Dermis blood vessel endothelial cell (primary cell): ENCODE measurements around the gene LMOD3. TPM values are rescaled to one million over a fixed set of nuclear protein-coding genes. Genes with fewer than 3 reads are reported as not detected.

ENCODE experiments used
- DNase-seq: peaks from one replicate; pipeline ENCODE4 v3.0.0; 2010
- total RNA-seq: library from RNA; depleted of rRNA; stranded (reverse); fragments of >200 nt; gene quantifications from 2 replicates; pipeline ENCODE4 v1.2.3, GENCODE V29; 2014

Gene LMOD3
- total RNA-seq, 1 donor from 2014 or later: not detected

GRCh38 chr3:69121513-69121912 is 882 bp downstream of the LMOD3 start:
- no peak for DNase-seq

DNA sequence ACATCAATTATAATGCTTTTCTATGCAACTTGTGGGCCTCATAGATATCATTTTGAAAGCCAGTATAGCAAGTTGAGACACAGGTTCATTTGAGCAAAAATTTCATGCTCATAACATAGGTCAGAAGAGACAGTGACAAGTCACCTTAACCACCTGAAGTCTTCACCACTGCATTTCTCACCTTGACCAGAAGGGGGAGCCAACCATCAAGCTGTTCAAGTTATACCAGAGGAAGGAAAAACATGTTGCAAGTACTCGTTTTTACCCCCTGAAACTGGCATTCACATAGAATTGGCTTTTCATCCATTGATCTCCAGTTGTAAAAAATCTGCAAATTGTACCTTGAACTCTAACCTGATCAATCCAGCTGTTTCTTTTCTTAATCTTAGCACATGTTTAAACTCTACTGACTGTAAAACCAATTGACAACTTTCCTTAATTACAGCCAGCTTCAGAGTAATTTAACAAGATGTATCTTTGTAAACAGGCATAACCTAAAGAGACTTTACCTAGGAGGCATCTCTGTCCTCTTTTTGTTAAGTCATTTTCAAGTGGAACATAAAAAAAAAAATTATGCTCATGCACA is 1.4 kb downstream of the LMOD3 start:
- DNase-seq: peak; percentile 93

- no peak for DNase-seq
These were observed 2.7 kb downstream of the LMOD3 start for GRCh38 chr3:69119681-69120080.

DNA sequence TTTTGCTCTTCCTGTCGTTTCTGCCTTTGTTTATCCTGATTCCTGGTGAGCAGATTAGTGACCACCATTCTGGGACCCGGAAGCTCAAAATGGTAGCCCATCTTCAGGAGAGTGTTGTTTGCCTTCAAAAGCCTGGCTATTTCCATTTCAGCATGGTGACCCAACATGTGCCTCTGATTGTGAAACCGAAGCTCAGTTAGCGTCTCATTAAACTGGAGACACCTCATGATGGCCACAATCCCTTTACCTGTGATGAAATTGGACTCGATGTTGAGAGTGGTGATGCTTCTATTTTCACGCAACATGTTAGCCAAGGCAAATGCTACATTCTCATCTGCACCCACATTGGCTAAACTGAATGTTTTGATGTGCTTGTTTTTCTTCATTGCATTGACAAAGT is 3.3 kb downstream of the LMOD3 start:
- DNase-seq: no peak

GRCh38 chr3:69118555-69118954 is 3.8 kb downstream of the LMOD3 start:
- no peak for DNase-seq

- DNase-seq: no peak
These were observed 5.5 kb downstream of the LMOD3 start for GRCh38 chr3:69116897-69117296.

DNA sequence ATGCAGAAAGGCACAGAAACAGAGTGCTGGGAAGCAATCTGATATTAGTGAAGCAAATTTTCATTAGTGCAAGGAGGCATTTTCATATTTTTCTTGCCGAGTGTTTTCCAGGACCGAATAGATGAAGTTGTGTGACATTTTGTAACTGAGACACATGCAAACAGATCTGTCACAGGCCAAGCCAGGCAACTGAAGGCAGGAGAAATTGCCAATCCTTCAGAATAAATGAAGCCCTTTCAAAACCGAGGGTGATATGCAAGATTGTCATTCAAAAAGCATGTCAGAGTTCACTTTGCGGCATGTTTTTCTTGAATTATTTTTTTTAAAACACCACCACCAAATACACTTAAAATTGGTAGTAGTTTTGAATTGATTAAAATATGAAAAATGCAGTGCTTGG is 6.2 kb downstream of the LMOD3 start:
- no peak for DNase-seq

GRCh38 chr3:69115731-69116130 is 6.7 kb downstream of the LMOD3 start:
- DNase-seq: peak; percentile 20

DNA sequence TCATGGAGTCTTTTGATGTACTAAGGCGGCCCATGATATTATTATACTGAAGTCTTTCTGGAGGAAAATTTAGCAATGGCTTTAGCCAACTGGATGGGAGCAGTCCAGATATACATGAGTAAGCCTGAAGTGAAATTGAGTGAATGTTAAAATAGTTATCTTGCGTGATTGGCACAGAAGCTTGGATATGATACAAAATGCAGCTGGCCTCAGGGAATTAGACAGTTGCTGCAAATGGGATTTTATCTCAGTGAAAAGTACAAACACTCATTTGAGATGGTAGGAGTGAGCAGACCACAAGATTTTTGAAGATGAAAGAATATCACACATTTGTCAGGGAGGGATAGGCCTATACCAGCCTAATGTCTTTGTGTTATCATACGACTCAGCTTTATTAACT is 8.9 kb downstream of the LMOD3 start:
- DNase-seq: no peak

- no peak for DNase-seq
These were observed 11.4 kb downstream of the LMOD3 start for GRCh38 chr3:69110941-69111546.

DNA sequence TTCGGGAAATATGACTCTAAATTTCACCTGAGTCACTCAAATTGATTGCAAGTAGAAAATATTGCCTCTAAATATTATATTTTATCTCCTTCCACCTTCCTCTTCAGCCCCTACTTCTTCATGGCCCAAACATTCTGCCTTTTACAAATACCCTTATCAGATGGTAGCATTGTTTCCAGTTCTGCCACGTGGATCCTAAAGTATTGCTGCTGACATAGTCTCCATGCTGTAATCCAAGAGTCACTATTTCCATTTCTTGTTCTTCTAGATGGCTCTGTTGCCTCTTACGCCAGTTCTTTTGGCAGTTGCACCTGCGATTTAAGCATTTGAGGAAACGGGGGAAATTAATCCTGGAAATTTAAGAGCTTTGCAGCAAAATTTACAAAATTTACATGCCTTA is 13.6 kb downstream of the LMOD3 start:
- DNase-seq: peak; percentile 19

GRCh38 chr3:69107841-69108240 is 14.6 kb downstream of the LMOD3 start:
- DNase-seq: no peak

GRCh38 chr3:69105320-69105719 is 17.1 kb downstream of the LMOD3 start:
- peak; percentile 30 for DNase-seq

GRCh38 chr3:69104586-69104985 is 17.8 kb downstream of the LMOD3 start:
- DNase-seq: no peak

GRCh38 chr3:69103123-69103522 is 19.3 kb downstream of the LMOD3 start:
- no peak for DNase-seq

- no peak for DNase-seq
These were observed 20.0 kb downstream of the LMOD3 start for GRCh38 chr3:69102384-69102783.

- DNase-seq: no peak
These were observed 22.8 kb downstream of the LMOD3 start for GRCh38 chr3:69099576-69099975.

DNA sequence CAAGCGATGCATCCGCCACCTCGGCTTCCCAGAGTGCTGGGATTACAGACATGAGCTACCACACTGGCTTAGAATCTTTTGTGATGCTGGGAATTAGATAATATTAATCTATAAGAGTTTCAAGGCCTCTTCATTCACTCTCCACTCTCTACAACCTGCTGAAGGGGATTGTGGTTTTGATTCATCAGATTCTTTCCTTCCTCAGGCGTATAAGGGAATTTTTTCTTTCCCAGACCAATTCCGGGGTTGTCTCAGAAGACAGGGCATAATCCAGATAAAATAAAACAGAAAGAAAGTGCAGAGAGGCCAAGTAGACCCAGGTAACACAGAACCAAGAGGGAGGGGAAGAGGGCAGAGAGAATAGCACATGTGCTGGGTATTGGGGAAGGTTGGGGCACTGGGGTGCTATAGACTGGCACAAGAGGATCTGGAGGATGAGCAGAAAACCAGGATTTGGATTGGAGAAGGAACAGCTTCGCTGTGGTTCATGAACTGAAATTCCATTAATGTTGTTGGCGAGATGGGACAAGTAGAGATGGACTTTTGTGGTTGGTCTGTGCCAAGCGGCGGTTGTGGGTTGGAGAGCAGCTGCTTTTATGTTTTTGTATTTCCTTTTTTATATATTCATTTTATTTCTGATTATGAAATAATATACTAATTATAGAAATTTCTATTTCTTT is 24.8 kb downstream of the LMOD3 start:
- DNase-seq: no peak

GRCh38 chr3:69096299-69096698 is 26.1 kb downstream of the LMOD3 start:
- no peak for DNase-seq

DNA sequence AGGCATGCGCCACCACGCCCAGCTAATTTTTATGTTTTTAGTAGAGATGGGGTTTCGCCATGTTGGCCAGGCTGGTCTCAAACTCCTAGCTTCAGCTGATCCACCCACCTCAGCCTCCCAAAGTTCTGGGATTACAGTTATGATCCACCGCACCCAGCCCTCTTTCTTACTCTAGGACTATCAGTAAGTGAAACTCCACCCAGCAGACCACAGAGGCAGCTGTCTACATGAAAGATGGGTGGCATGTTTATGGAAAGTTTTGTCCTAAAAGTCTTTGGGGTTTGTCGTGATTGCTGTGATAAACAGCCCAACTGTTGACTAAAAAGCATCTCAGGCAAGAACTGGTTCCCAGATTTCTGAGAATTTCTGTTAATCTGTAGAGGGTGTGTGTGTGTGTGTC is 26.8 kb downstream of the LMOD3 start:
- no peak for DNase-seq

DNA sequence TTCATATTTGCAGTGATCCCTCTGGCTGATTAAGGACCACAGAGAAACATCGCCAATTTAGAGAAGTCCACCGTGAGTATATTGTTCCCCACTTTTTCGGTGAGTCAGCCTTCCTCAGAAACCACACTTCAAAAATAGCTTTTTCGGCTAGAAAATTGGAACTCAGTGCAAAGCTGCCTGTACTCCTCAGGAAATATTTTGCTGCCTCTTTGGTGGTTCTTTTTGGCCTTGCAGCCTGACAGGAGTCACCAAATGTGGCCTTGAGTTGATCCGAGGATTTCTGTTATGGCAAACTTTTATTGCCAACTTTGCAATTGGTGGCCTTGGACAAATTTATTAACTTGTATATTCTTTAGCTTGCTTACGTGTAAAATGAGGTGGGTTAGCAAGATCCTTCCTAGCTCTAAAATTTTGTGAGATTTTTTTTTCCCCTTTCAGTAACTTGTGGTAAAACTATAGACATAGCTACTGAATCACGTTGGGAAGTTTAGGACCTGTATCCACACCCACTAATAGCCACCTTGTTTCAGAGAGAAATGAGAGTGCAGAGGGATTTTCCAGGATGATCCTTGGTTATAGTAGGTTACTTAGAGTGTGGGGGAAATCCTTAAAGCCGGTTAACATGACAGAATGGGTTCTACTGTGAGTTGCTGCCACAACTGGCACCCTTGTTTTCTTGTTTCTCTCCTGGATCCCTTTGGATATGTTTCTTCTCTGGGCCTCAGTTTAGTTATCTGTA is 27.8 kb downstream of the LMOD3 start:
- no peak for DNase-seq

GRCh38 chr3:69092030-69092516 is 30.3 kb downstream of the LMOD3 start:
- DNase-seq: peak; percentile 61

- no peak for DNase-seq
These were observed 30.9 kb downstream of the LMOD3 start for GRCh38 chr3:69091389-69092029.
